ENCODE measurements around the gene ARL6IP4.

The ARL6IP4 gene

GRCh38 chr12:122991623-122992275 lies 11.3 kb downstream of the ARL6IP4 start:
- DNase-seq: no peak

DNA sequence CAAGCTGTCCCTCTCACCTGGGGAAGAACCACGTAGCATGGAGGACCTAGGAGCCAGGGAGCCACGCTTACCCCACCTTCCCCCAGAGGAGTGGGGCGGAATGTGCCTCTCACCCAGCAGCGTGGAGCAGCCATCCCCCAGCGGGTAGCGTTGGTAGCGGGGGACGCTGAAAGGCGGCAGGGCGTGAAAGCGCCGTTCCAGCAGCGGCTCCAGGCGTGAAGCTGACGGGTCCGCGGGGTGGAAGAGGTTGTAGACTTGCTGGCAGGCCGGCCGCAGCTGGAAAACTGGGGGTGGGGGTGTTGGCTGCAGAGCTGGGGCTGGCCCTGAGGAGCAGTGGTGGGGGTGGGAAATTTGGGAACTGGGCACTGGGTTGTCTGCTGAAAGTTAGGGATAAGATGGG lies 11.9 kb downstream of the ARL6IP4 start:
- DNase-seq: no peak

DNA sequence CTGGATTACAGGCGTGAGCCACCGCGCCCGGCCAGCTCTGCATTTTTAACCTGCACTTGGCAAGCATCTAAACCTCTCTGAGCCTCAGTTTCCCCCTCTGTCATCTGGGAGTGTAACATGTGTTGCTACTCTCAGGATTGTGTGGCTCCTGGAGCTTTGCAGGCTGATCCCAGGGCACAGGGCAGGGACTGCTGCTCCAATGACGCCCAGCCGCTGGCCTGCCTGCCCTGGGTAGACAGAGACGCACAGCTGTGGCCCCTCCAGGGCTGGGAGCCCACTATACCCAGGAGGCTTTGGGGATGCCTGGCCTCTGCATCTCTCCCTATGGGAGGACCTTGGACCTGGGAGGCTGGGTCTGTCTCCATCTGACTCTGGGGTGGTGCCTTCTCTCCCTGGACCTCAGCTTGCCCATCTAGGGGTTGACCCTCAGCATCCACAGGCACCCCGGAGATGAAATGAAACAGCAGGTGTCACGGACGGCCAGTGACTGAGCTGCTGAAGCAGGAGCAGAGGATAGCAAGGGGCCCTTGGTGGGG lies 13.7 kb downstream of the ARL6IP4 start:
- DNase-seq: no peak

DNA sequence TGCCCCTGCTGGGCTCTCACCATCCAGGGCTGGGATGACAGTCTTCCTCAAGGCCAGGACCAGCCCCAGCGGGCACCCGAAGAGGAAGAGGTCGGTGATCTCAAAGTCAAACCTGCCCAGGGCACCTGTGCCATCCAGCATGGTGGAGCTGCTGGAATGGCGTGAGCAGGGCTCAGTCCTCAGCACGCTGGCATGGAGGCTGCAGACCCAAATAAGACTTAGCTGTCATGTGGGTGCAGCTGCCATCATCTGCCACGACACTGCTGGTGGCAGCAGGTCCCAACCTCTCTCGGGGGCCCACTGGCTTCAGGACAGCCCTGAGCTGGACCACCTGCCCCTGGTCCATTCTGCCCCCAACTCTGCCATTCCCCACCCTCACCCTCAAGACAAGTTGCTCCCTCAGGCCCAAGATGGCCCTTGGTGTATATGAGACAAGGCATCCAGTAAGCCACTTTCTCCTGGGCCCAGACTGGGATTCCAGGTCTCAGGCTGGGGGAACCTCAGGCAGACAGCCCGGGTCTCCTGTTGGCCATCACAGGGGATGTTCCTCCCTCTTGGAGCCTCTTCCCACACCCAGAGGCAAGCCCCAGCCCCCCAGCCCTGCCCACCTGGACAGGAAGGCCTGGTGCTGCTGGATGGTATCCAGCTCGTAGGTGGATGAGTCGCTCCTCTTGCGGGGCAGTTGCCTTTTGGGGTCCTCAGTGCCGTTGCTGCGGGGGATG lies 14.5 kb downstream of the ARL6IP4 start:
- DNase-seq: no peak

GRCh38 chr12:122995503-122996187 lies 15.2 kb downstream of the ARL6IP4 start:
- DNase-seq: no peak

DNA sequence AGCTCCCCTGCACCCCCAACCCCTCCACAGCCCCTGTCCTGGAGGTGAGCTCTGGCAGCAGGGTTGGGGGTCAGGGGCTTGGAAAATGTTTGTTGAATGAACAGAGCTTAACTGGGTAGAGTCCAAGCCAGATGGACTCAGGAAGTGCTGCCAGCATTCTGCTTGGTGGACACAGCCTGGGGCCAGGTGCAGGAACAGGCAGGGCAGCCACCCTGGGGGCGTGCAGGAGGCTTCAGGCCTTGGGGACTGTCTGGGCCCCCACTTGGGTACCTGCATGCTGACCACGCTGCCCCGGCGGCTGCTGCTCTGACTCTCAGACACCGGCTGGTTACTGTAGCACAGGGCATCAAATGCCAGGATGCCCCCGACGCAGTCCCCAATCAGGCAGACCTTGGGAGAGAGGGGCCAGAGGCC lies 15.7 kb downstream of the ARL6IP4 start:
- no peak for DNase-seq

DNA sequence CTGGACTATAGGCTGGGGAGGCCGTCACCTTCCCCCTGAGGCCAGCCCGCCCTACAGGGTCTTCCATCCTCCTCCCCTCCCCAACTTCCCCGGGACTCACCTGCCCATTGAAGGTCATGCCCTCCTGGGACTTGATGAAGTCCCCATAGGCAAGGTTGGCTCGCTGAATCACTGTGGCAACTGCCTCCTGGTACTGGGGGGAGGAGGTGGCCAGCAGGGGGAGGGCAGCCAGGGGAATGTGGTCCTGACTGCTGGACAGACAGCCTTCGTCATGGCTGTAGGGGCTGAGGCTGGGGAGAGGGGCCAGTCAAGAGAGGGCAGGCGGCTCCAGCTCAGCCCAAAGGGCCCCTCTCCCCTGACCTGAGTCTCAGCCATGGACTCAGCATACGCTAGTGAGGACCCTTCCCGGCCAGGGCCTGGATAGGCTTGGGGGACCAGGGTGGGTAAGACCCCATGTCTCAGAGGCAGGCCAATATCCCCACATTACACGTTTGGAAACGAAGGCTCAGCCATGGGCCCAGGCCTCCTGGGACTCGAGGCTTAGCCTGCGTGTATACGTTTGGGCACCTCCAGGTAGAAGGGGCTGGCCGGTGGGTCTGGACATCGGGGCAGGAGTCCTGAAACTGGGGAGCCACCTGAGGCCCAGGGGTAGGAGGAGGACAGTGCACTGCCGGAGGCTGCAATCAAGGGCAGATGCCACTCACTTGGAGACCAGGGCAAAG lies 16.3 kb downstream of the ARL6IP4 start:
- DNase-seq: no peak

- DNase-seq: no peak
Measured at GRCh38 chr12:122997343-122998250, 17.1 kb downstream of the ARL6IP4 start.

- DNase-seq: no peak
Measured at GRCh38 chr12:122998316-122998715, 17.8 kb downstream of the ARL6IP4 start.

- DNase-seq: no peak
Measured at GRCh38 chr12:122999196-122999946, 18.9 kb downstream of the ARL6IP4 start.

DNA sequence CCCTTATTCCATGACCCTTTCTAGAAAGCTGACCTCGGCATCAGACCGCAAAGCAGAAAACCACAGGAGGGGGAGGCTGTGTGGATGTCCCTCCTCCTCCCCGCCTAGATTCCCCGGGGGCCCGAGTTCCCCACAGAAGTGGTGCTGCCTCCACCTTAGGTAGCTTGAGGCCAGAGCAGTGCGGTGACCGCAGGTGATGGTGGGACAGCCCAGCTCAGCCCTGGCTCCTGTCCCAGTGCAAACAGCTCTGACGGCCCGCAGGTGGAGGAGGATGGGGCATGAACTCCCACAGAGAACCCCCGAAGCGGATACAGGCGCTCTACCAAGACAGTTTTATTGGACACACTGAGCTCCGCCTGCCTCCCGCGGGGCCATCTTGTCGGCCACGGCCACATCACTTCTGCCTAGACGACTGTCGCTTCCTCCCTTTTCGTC lies 19.5 kb downstream of the ARL6IP4 start:
- DNase-seq: no peak

GRCh38 chr12:123000578-123000977 lies 20.1 kb downstream of the ARL6IP4 start:
- DNase-seq: no peak

GRCh38 chr12:123001464-123001863 lies 21.0 kb downstream of the ARL6IP4 start:
- no peak for DNase-seq

- no peak for DNase-seq
Measured at GRCh38 chr12:123003257-123003656, 22.8 kb downstream of the ARL6IP4 start.

- DNase-seq: no peak
Measured at GRCh38 chr12:123004287-123004686, 23.8 kb downstream of the ARL6IP4 start.

DNA sequence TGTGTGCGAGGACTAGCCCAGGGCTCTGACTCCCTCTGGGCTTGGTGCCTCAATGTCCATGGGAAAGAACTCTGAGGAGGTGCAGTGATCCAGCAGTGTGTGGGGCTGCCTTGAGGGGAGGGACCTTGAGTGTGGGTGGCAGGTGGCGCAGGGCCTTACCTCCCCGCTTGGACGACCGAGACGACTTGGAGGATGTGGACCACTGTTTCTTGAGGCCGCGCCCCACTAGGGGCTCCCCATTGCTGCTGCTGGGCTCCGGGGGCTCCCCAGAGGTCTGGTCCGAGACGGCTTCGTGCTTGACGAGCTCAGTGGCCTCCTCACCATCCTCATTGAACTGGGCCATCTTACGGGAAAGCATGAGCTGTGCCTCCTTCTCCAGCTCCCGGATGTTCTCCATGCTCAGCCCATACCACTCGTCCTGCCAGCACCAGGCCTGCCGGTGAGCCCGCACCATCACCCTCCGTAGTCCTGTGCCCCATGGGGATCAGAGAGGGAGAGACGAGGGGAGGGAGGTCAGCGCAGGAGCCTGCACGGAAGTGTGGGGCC lies 24.7 kb downstream of the ARL6IP4 start:
- no peak for DNase-seq

- no peak for DNase-seq
Measured at GRCh38 chr12:123006977-123007376, 26.5 kb downstream of the ARL6IP4 start.

DNA sequence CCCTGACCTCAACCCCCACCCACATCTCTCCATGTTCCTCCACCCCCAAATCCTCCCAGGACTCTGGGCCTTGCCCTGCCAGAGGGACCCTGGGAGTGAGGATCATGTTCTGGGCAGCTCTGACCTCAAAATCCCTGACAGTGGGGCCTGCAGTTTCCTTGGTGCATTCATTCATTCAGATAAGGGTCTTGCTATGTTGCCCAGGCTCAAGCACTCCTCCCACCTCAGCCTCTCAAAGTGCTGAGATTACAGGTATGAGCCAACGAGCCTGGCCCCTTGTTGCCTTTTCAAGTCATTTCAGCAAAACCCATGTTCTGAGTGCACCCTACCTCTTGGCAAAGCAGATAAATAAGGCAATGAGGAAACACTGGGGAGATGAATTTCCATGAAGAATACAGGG lies 29.6 kb downstream of the ARL6IP4 start:
- DNase-seq: no peak

GRCh38 chr12:123010681-123011080 lies 30.2 kb downstream of the ARL6IP4 start:
- no peak for DNase-seq

- no peak for DNase-seq
Measured at GRCh38 chr12:123011701-123012100, 31.2 kb downstream of the ARL6IP4 start.

All from SW 1271 (cell line).